Measurements from ENCODE around the gene SUSD2.

GRCh38 chr22:24170632-24171031, 10.7 kb upstream of the SUSD2 start:
- no peak for TF ChIP-seq CTCF (IDR thresholded peaks at IDR 0.05; ENCODE audit: low read length)
- no peak for TF ChIP-seq EZH2 (IDR thresholded peaks at IDR 0.05; ENCODE audit: borderline replicate concordance, low read length)
